ENCODE measurements around the gene TP53I13. TPM values are rescaled to one million over a fixed set of nuclear protein-coding genes. Genes with fewer than 3 reads are reported as not detected.

The TP53I13 gene
- total and polyA plus RNA-seq, 2 of the 4 experiments (the other 2 are of a cell fraction) = 22.0 to 48.3 TPM

GRCh38 chr17:29557085-29557738 is 11.3 kb upstream of the TP53I13 start:
- Histone ChIP-seq H2BK15ac (ENCODE audit: low read depth, low read length) (no peak overlapping the region), H4K5ac (ENCODE audit: low read depth, low read length) (no peak overlapping the region), H3K27me3 (ENCODE audit: control insufficient read depth, insufficient read depth, low read length) (no peaks in the 10 kb centered on the region), H3K4me2 (ENCODE audit: low read depth, low read length) (no peak overlapping the region), H2AK9ac (replicated peaks; ENCODE audit: low read depth, low read length, poor library complexity) (no peak overlapping the region), H3K23ac (ENCODE audit: low read depth, low read length) (no peak overlapping the region), H4K20me1 (ENCODE audit: insufficient read depth, low read length) (no peaks in the 10 kb centered on the region; the same call in 1 of the 2 replicates), H4K91ac (ENCODE audit: insufficient read depth, low read depth, low read length) (no peak overlapping the region), H3K4ac (ENCODE audit: low read depth, low read length) (no peak overlapping the region), H2AFZ (replicated peaks; ENCODE audit: low read length, poor library complexity) (no peak overlapping the region), H3K14ac (replicated peaks; ENCODE audit: low read depth, low read length) (no peak overlapping the region), H3K36me3 (ENCODE audit: control insufficient read depth, insufficient read depth, low read length) (peaks cover 1% of the 10 kb centered on the region; the same call in 1 of the 2 replicates), H3K4me1 (ENCODE audit: control insufficient read depth, insufficient read depth, low read length) (peaks cover 1% of the 10 kb centered on the region), H3K9me3 (ENCODE audit: control insufficient read depth, insufficient read depth, low read length) (no peaks in the 10 kb centered on the region), H3K4me3 (ENCODE audit: insufficient read depth, low read depth, low read length) (no peak overlapping the region), H2BK20ac (ENCODE audit: low read depth, low read length) (no peak overlapping the region), H3K56ac (ENCODE audit: extremely low read depth, insufficient read depth, low read length) (no peak overlapping the region), H3K79me1 (ENCODE audit: low read depth in 1 of 2, low read length in 2 of 2) (no peaks in the 10 kb centered on the region), H3K18ac (ENCODE audit: low read depth, low read length) (no peak overlapping the region), H2BK5ac (ENCODE audit: low read depth, low read length, poor library complexity, severe bottlenecking) (no peak overlapping the region), H3K9me1 (ENCODE audit: insufficient read depth, low read length) (no peaks in the 10 kb centered on the region), H2AK5ac (ENCODE audit: low read depth, low read length) (no peak overlapping the region), H3K27ac (ENCODE audit: insufficient read depth, low read length) (no peak overlapping the region), H4K8ac (ENCODE audit: low read depth in 2 of 2, low read length in 2 of 2) (no peak overlapping the region), H2BK120ac (ENCODE audit: low read depth, low read length) (no peak overlapping the region), H3K9ac (ENCODE audit: low read depth, low read length) (no peak overlapping the region)
- whole genome bisulfite sequencing, 2 experiments (ENCODE audit: extremely low coverage in 2 of 2, insufficient read length in 1 of 2) = no CpG with 5 or more reads among the region's 1 CpG
- no TSS peak for BruUV-seq (replicated peaks)
- dilution Hi-C loops (cut with HindIII; ENCODE audit: low sequenced_read_pairs, unreplicated experiment) = no loop called here
- in situ Hi-C loops (cut with MboI; ENCODE audit: low sequenced_read_pairs) = no loop called here
- TF ChIP-seq RFX5 (IDR thresholded peaks at IDR 0.05; ENCODE audit: low read depth, low read length) (no peak), CEBPB (IDR thresholded peaks at IDR 0.05; ENCODE audit: low read depth, low read length) (peak; percentile 65), BHLHE40 (IDR thresholded peaks at IDR 0.05; ENCODE audit: low read depth, low read length) (no peak)
- intact Hi-C loops (cut with micrococcal nuclease) = no loop called here
- ChIA-PET CTCF (interaction anchor here (1.0 kb wide), 1 partner anchor 187 kb away, joined by 3 read pairs; no protein-coding TSS in a partner anchor), POLR2A (ENCODE audit: unreplicated experiment) (interaction anchor here (0.7 kb wide), 1 partner anchor 8 kb away, joined by 4 read pairs; no protein-coding TSS in a partner anchor)
- peak; percentile 67 for ATAC-seq (ENCODE audit: low read depth)
- peak; percentile 62 for DNase-seq

All from IMR-90 (cell line).